Lower lobe of right lung (tissue), 2 donors: ENCODE measurements around the gene GNG11. TPM values are rescaled to one million over a fixed set of nuclear protein-coding genes. Genes with fewer than 3 reads are reported as not detected.
A peak's percentile ranks its signal among the peaks of the same experiment; 100 is the strongest.

Experiments used
- ATAC-seq, 2 donors: fragments of 200-7000 bp; cut with Tn5 transposase; one replicate each; pipeline ENCODE4 v1.9.1; 2020 to 2022; ENCODE audit warnings: mild to moderate bottlenecking in 2 of 2, moderate library complexity in 2 of 2
- DNase-seq: peaks from one replicate; pipeline ENCODE4 v3.0.0-alpha.2; 2020
- H3K27ac ChIP-seq: fragments of 200-600 bp; one replicate; pipeline ENCODE4 v1.8.0; 2022
- H3K27me3 ChIP-seq: fragments of 200-600 bp; one replicate; pipeline ENCODE4 v1.8.0; 2022; ENCODE audit warnings: low read depth
- H3K36me3 ChIP-seq: fragments of 200-600 bp; one replicate; pipeline ENCODE4 v1.8.0; 2022; ENCODE audit warnings: mild to moderate bottlenecking
- H3K4me1 ChIP-seq: fragments of 200-600 bp; one replicate; pipeline ENCODE4 v1.8.0; 2022
- H3K4me3 ChIP-seq: fragments of 200-600 bp; one replicate; pipeline ENCODE4 v1.8.0; 2022; ENCODE audit warnings: mild to moderate bottlenecking
- H3K9me3 ChIP-seq: fragments of 200-600 bp; one replicate; pipeline ENCODE4 v1.8.0; 2022
- intact Hi-C: fragments of 100-400 bp; cut with DNase I; formaldehyde crosslinking; loops from one replicate; pipeline ENCODE4 v1.11.0; 2022
- total RNA-seq: library from RNA; stranded (reverse); fragmentation: NEBNext Ultra II Directional; extraction: Animal tissue kit (Norgen Biotek cat#: 25700); gene quantifications from one replicate; pipeline ENCODE4 v1.2.1, GENCODE V29; 2021
- TF ChIP-seq, protein P1 (sequence below): fragments of 200-600 bp; IDR thresholded peaks from one replicate; pipeline ENCODE4 v1.8.0; 2022; ENCODE audit warnings: antibody characterized with exemption, mild to moderate bottlenecking
- donor health status: DM: no; HTN: yes; CAD: no; lungs with severe emphysema.

The GNG11 gene
- total RNA-seq, 1 donor from 2014 or later: 23.2 TPM

- Histone ChIP-seq H3K4me3 (peak overlapping the region; percentile 59), H3K9me3 (no peaks in the 10 kb centered on the region), H3K27ac (peak overlapping the region; percentile 85), H3K36me3 (peaks cover 4% of the 10 kb centered on the region), H3K27me3 (no peaks in the 10 kb centered on the region), H3K4me1 (peaks cover 9% of the 10 kb centered on the region)
- intact Hi-C loops: no loop called here
- no peak for DNase-seq
- no peak for ATAC-seq
- TF ChIP-seq, protein P1, sequence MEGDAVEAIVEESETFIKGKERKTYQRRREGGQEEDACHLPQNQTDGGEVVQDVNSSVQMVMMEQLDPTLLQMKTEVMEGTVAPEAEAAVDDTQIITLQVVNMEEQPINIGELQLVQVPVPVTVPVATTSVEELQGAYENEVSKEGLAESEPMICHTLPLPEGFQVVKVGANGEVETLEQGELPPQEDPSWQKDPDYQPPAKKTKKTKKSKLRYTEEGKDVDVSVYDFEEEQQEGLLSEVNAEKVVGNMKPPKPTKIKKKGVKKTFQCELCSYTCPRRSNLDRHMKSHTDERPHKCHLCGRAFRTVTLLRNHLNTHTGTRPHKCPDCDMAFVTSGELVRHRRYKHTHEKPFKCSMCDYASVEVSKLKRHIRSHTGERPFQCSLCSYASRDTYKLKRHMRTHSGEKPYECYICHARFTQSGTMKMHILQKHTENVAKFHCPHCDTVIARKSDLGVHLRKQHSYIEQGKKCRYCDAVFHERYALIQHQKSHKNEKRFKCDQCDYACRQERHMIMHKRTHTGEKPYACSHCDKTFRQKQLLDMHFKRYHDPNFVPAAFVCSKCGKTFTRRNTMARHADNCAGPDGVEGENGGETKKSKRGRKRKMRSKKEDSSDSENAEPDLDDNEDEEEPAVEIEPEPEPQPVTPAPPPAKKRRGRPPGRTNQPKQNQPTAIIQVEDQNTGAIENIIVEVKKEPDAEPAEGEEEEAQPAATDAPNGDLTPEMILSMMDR: no peak
Measured at GRCh38 chr7:93923942-93924341, 2.4 kb downstream of the GNG11 start.

DNA sequence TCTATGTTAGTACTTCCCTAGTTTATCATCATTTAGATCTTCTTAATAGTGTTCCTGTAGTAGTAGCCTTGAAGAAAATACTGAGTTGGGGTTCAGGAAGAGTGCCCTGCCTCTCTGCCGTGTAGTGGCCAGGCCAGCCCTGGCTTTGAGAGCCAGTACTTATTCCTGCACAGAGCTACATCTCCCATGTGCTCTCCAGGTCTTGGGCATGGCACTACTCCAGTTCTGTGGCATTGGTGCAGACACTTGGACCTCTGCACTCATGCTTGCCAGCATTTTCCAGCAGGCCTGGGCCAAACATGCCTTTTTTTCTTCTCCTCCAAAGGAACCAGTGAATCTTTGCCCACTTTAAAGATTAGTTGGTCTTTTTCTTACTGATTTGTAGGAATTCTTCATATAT, 5.3 kb downstream of the GNG11 start:
- no peaks in the 10 kb centered on the region for H3K27me3 ChIP-seq
- no peak overlapping the region for H3K4me3 ChIP-seq
- DNase-seq (no peak), ATAC-seq (no peak)
- H3K9me3 ChIP-seq: no peaks in the 10 kb centered on the region
- intact Hi-C loops: no loop called here
- H3K4me1 ChIP-seq: peaks cover 9% of the 10 kb centered on the region
- TF ChIP-seq, protein P1: no peak
- H3K27ac ChIP-seq: no peak overlapping the region
- H3K36me3 ChIP-seq: peaks cover 4% of the 10 kb centered on the region

- intact Hi-C loops: no loop called here
- ATAC-seq (no peak), DNase-seq (no peak)
- no peaks in the 10 kb centered on the region for H3K9me3 ChIP-seq
- H3K4me1 ChIP-seq: peaks cover 9% of the 10 kb centered on the region
- H3K27ac ChIP-seq: no peak overlapping the region
- TF ChIP-seq, protein P1: no peak
- H3K27me3 ChIP-seq: no peaks in the 10 kb centered on the region
- no peak overlapping the region for H3K4me3 ChIP-seq
- H3K36me3 ChIP-seq: peaks cover 4% of the 10 kb centered on the region
Measured at GRCh38 chr7:93927585-93927984, 6.0 kb downstream of the GNG11 start.

GRCh38 chr7:93931655-93932054, 10.1 kb downstream of the GNG11 start:
- intact Hi-C loops: no loop called here
- Histone ChIP-seq H3K4me3 (no peak overlapping the region), H3K27me3 (no peaks in the 10 kb centered on the region), H3K27ac (no peak overlapping the region), H3K9me3 (no peaks in the 10 kb centered on the region), H3K36me3 (peaks cover 4% of the 10 kb centered on the region), H3K4me1 (peaks cover 9% of the 10 kb centered on the region)
- TF ChIP-seq, protein P1: no peak
- ATAC-seq (no peak), DNase-seq (no peak)

DNA sequence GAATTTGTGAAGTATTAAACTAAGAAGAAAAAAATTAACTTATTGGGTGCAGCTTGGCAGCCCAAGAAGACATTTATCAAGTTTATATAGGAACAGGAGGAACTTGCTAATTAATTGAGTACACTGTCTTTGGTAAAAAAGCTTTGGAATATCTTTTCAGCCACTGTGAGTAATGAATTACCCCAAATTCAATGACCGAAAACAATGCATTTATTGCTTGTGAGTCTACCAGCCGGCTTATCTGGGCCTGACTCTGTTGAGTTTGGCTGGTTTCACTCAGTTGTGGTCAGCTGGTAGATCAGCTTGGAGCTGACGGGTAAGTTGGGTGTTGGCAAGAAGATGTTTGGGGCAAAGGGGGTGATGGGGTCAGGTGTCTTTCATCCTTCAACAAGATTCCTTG, 11.6 kb downstream of the GNG11 start:
- DNase-seq: no peak
- Histone ChIP-seq H3K36me3 (no peaks in the 10 kb centered on the region), H3K27me3 (no peaks in the 10 kb centered on the region), H3K4me3 (no peak overlapping the region), H3K9me3 (no peaks in the 10 kb centered on the region), H3K27ac (no peak overlapping the region), H3K4me1 (no peaks in the 10 kb centered on the region)
- ATAC-seq: no peak
- TF ChIP-seq, protein P1: no peak
- intact Hi-C loops: no loop called here

DNA sequence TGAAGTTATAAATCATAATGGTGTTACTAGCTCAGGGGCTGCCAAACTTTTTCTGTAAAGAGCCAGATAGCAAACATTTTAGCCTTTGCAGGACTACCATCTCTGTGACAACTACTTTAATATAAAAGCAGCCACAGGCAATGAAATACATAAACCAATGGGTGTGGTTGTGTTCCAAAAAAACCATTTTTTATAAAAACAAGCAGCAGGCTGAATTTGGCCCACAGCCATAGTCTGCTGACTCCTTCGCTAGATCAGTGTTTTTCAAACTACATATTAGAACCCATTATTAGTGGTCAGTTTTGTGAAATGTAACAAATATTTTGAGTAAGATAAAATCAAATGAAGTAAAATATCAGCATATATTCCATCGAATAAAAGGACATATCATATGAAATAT, 13.6 kb downstream of the GNG11 start:
- ATAC-seq: no peak
- no peak for DNase-seq
- Histone ChIP-seq H3K27me3 (no peaks in the 10 kb centered on the region), H3K4me1 (no peaks in the 10 kb centered on the region), H3K9me3 (no peaks in the 10 kb centered on the region), H3K4me3 (no peak overlapping the region), H3K27ac (no peak overlapping the region), H3K36me3 (no peaks in the 10 kb centered on the region)
- TF ChIP-seq, protein P1: no peak
- intact Hi-C loops: no loop called here
